Endothelial cell of umbilical vein (primary cell): ENCODE results near the gene SYNGR4. TPM values are rescaled to one million over a fixed set of nuclear protein-coding genes. Genes with fewer than 3 reads are reported as not detected.

Experiments
- BruUV-seq: library from RNA; stranded (reverse); fragments of 400-500 nt; replicated peaks from 2 replicates; lab custom pipeline; 2021; lab: Mats Ljungman, UMichigan
- CTCF ChIA-PET: fragments of 300-600, 350-600 bp; sonication (Branson Sonifier 250); formaldehyde crosslinking; loops from one replicate; lab custom pipeline; 2021; ENCODE audit warnings: antibody characterized with exemption, inconsistent platforms; lab: Charles Lee
- POLR2A ChIA-PET: fragments of 300-600, 350-600 bp; sonication (Branson Sonifier 250); formaldehyde crosslinking; loops from one replicate; lab custom pipeline; 2021; ENCODE audit warnings: antibody characterized with exemption, inconsistent platforms; lab: Charles Lee
- DNase-seq: peaks from one replicate; pipeline ENCODE4 v3.0.0-alpha.2; 2011; ENCODE audit warnings: low read depth, low spot score
- FAIRE-seq: peaks from 2 replicates; lab custom pipeline; 2011; peaks lifted over from hg19 to GRCh38; lab: Jason Lieb, UNC
- H2AFZ ChIP-seq: 2 replicates; pipeline ENCODE4 v1.6.0; 2012; ENCODE audit warnings: low read depth, low read length, control low read depth, inconsistent platforms
- H3K27ac ChIP-seq: 2 replicates; pipeline ENCODE4 v1.5.1; 2011; ENCODE audit warnings: low read depth, mild to moderate bottlenecking, control low read depth, low read length, moderate library complexity; ENCODE audit not compliant: insufficient read depth
- H3K27me3 ChIP-seq, 2 experiments: 2 replicates each; pipeline versions ENCODE4 v1.6.0 to v1.6.1; 2011; ENCODE audit warnings: low read length in 2 of 2, mixed read lengths in 1 of 2; ENCODE audit not compliant: control insufficient read depth in 2 of 2, insufficient read depth in 2 of 2
- H3K36me3 ChIP-seq, 2 experiments: 2 replicates in 1 of 2; 3 replicates in 1 of 2; pipeline ENCODE4 v1.5.1; 2011; ENCODE audit warnings: low read length in 2 of 2, mild to moderate bottlenecking in 1 of 2, moderate library complexity in 1 of 2; ENCODE audit not compliant: control insufficient read depth in 2 of 2, insufficient read depth in 2 of 2; ENCODE audit errors: extremely low read depth in 1 of 2
- H3K4me1 ChIP-seq: 3 replicates; pipeline ENCODE4 v1.5.1; 2011; ENCODE audit warnings: mild to moderate bottlenecking, low read length; ENCODE audit not compliant: control insufficient read depth, insufficient read depth; ENCODE audit errors: extremely low read depth
- H3K4me2 ChIP-seq: 2 replicates; pipeline ENCODE4 v1.6.1; 2011; ENCODE audit warnings: low read length, control low read depth, mixed read lengths; ENCODE audit not compliant: insufficient read depth
- H3K4me3 ChIP-seq, 3 experiments: fragments of 200-600 bp in 1 of 3; sonication (generic), shearing (Covaris generic) in 1 of 3; replicated peaks in 1 of 3; 2 replicates each; pipeline ENCODE4 v1.5.1; 2011 to 2016; ENCODE audit warnings: control low read depth in 3 of 3, low read length in 3 of 3, mild to moderate bottlenecking in 2 of 3, inconsistent platforms in 1 of 3, low read depth in 1 of 3, moderate library complexity in 1 of 3; ENCODE audit not compliant: insufficient read depth in 1 of 3
- H3K79me2 ChIP-seq: 2 replicates; pipeline ENCODE4 v1.6.0; 2012; ENCODE audit warnings: low read length, inconsistent platforms; ENCODE audit not compliant: control insufficient read depth, insufficient read depth
- H3K9ac ChIP-seq: replicated peaks from 2 replicates; pipeline ENCODE3; 2011; ENCODE audit warnings: low read length, control low read depth; ENCODE audit not compliant: insufficient read depth; ENCODE audit errors: extremely low read depth
- H3K9me1 ChIP-seq: replicated peaks from 3 replicates; pipeline ENCODE4 v1.6.0; 2011; ENCODE audit warnings: mild to moderate bottlenecking, low read length; ENCODE audit not compliant: control insufficient read depth, insufficient read depth; ENCODE audit errors: extremely low read depth
- H3K9me3 ChIP-seq: replicated peaks from 2 replicates; pipeline ENCODE4 v1.5.1; 2012; ENCODE audit warnings: low read length, inconsistent platforms; ENCODE audit not compliant: control insufficient read depth, insufficient read depth
- H4K20me1 ChIP-seq: replicated peaks from 2 replicates; pipeline ENCODE3; 2011; ENCODE audit warnings: mild to moderate bottlenecking, low read length; ENCODE audit not compliant: control insufficient read depth, insufficient read depth; ENCODE audit errors: extremely low read depth
- CTCF ChIP-seq, 2 donors: IDR thresholded peaks; 1 replicate in 1 of 2; 2 replicates in 1 of 2; pipeline ENCODE4 v1.5.1; 2011; ENCODE audit warnings: low read length in 2 of 2, mild to moderate bottlenecking in 2 of 2, moderate library complexity in 2 of 2, control low read depth in 1 of 2, inconsistent platforms in 1 of 2, low read depth in 1 of 2; ENCODE audit not compliant: insufficient read depth in 1 of 2; ENCODE audit errors: extremely low read depth in 1 of 2
- EZH2 ChIP-seq: IDR thresholded peaks from 2 replicates; pipeline ENCODE4 v1.6.1; 2012; ENCODE audit warnings: borderline replicate concordance, low read depth, mild to moderate bottlenecking, moderate library complexity, low read length, inconsistent platforms; ENCODE audit not compliant: severe bottlenecking
- FOS ChIP-seq: IDR thresholded peaks from 2 replicates; pipeline ENCODE4 v1.6.1; 2011; ENCODE audit warnings: mild to moderate bottlenecking, low read length, moderate library complexity, borderline replicate concordance; ENCODE audit not compliant: insufficient read depth
- GATA2 ChIP-seq: IDR thresholded peaks from 2 replicates; pipeline ENCODE4 v1.7.0; 2011; ENCODE audit warnings: low read depth, mild to moderate bottlenecking, moderate library complexity, mixed read lengths, low read length; ENCODE audit not compliant: insufficient read length, insufficient read depth
- MAX ChIP-seq: IDR thresholded peaks from 2 replicates; pipeline ENCODE4 v1.6.1; 2011; ENCODE audit not compliant: insufficient read depth, insufficient read length
- MYC ChIP-seq: IDR thresholded peaks from one replicate; pipeline ENCODE4 v1.6.1; 2011; ENCODE audit warnings: mild to moderate bottlenecking, low read depth, low read length
- POLR2A ChIP-seq: IDR thresholded peaks from 2 replicates; pipeline ENCODE4 v1.6.1; 2012; ENCODE audit warnings: low read depth, mild to moderate bottlenecking, control low read depth, low read length
- POLR2AphosphoS5 ChIP-seq: IDR thresholded peaks from 2 replicates; pipeline ENCODE4 v1.6.1; 2012; ENCODE audit warnings: low read depth, mild to moderate bottlenecking, control low read depth, low read length, moderate library complexity; ENCODE audit not compliant: insufficient read depth
- dilution Hi-C: fragments of 300-500 bp; cut with MboI; formaldehyde crosslinking; loops from one replicate; pipeline ENCODE4 v1.15.0; 2019; ENCODE audit warnings: low sequenced_read_pairs; ENCODE audit not compliant: extremely low pct_ligation_motif_present
- intact Hi-C: fragments of 100-400 bp; cut with micrococcal nuclease; formaldehyde crosslinking; loops from one replicate; pipeline ENCODE4 v1.10.0; 2022
- polyA plus RNA-seq, 4 experiments: library from polyadenylated mRNA; depleted of rRNA in 3 of 4; stranded (reverse) in 3 of 4; unstranded in 1 of 4; fragments of >200 nt; gene quantifications; 2 replicates each; pipeline versions ENCODE4 v1.2.1 to v1.2.3, GENCODE V29; 2011 to 2012; ENCODE audit warnings: missing spikeins in 1 of 4
- total RNA-seq: library from RNA; stranded (reverse); gene quantifications from 2 replicates; pipeline ENCODE4 v1.2.3, GENCODE V29; 2021

The SYNGR4 gene
- total and polyA plus RNA-seq, 2 donors (not counting 3 experiments of a cell fraction or from before 2014, with no cell fraction given) = not detected

- ChIA-PET POLR2A (no interaction called here), CTCF (interaction anchor here (1.2 to 1.5 kb wide), 3 partner anchors 18 to 59 kb away, joined by 3 to 7 read pairs (median 4); partner anchors contain the start of gene KDELR1)
- no peak overlapping the region for H3K27ac ChIP-seq
Measured at GRCh38 chr19:48372904-48373303, 8.7 kb downstream of the SYNGR4 start.

GRCh38 chr19:48373567-48373966 is 9.4 kb downstream of the SYNGR4 start:
- Histone ChIP-seq H2AFZ (no peak overlapping the region), H3K4me1 (no peaks in the 10 kb centered on the region), H3K27me3 (no peaks in the 10 kb centered on the region), H3K9me3 (no peaks in the 10 kb centered on the region), H4K20me1 (no peaks in the 10 kb centered on the region), H3K4me3 (no peak overlapping the region), H3K4me2 (no peak overlapping the region), H3K79me2 (no peaks in the 10 kb centered on the region), H3K36me3 (no peaks in the 10 kb centered on the region), H3K9ac (no peak overlapping the region), H3K27ac (no peak overlapping the region), H3K9me1 (no peaks in the 10 kb centered on the region)
- intact Hi-C loops (no loop called here), dilution Hi-C loops (no loop called here)
- POLR2A ChIA-PET = no interaction called here
- no peak for TF ChIP-seq POLR2A
- TF ChIP-seq EZH2 = no peak
- TF ChIP-seq FOS = no peak
- TF ChIP-seq CTCF (IDR thresholded peaks at IDR 0.05; ENCODE audit: extremely low read depth in 1 of 2, insufficient read depth in 1 of 2, low read depth in 1 of 2, low read length in 2 of 2) = no peak
- TF ChIP-seq MYC = no peak
- TF ChIP-seq POLR2AphosphoS5 = no peak
- no peak for TF ChIP-seq MAX
- FAIRE-seq (no peak), DNase-seq (no peak)
- CTCF ChIA-PET = interaction anchor here (0.8 to 1.5 kb wide), 4 partner anchors 18 to 59 kb away, joined by 3 to 7 read pairs (median 4); partner anchors contain the start of gene KDELR1
- BruUV-seq = no TSS peak

More at GRCh38 chr19:48372904-48373303, 8.7 kb downstream of the SYNGR4 start:
- Histone ChIP-seq H4K20me1 (no peaks in the 10 kb centered on the region), H3K27me3 (no peaks in the 10 kb centered on the region), H3K4me3 (no peak overlapping the region), H3K4me1 (no peaks in the 10 kb centered on the region), H3K4me2 (no peak overlapping the region), H3K9me3 (no peaks in the 10 kb centered on the region), H2AFZ (no peak overlapping the region), H3K79me2 (no peaks in the 10 kb centered on the region), H3K9me1 (no peaks in the 10 kb centered on the region), H3K36me3 (no peaks in the 10 kb centered on the region), H3K9ac (no peak overlapping the region)
- TF ChIP-seq FOS (no peak), GATA2 (no peak)
- intact Hi-C loops = no loop called here
- FAIRE-seq = no peak
- no peak for DNase-seq
- dilution Hi-C loops = no loop called here
- BruUV-seq = no TSS peak
